Spleen (tissue), 7 donors: ENCODE measurements around the gene CTSE.

Experiments
- CTCF ChIP-seq, 11 experiments: fragments of 200-600 bp in 7 of 11; fragments of 450-650 bp in 4 of 11; sonication (generic) in 4 of 11; IDR thresholded peaks in 8 of 11; conservative IDR thresholded peaks in 3 of 11; 1 replicate in 7 of 11; 2 replicates in 4 of 11; pipeline versions ENCODE4 v1.4.0 to v1.8.0; 2016 to 2021; ENCODE audit warnings: antibody characterized with exemption in 11 of 11, inconsistent platforms in 4 of 11, mild to moderate bottlenecking in 1 of 11
- POLR2A ChIP-seq, 3 donors: fragments of 450-650 bp; IDR thresholded peaks; one replicate each; pipeline ENCODE4 v1.5.1; 2017; ENCODE audit warnings: antibody characterized with exemption in 3 of 3, mild to moderate bottlenecking in 1 of 3
- POLR2AphosphoS5 ChIP-seq, 3 donors: sonication (generic); formaldehyde crosslinking; IDR thresholded peaks; one replicate each; pipeline ENCODE4 v1.5.1; 2017; ENCODE audit warnings: antibody characterized with exemption in 3 of 3
- donor health status: DM: no; HTN: no; CAD: no; lungs with moderate emphysema.
- donor health status: DM: no; HTN: no; CAD: no.
- donor health status: DM: no; HTN: no; CAD: no.

GRCh38 chr1:206004826-206005225 lies 18.9 kb downstream of the CTSE start:
- no peak for TF ChIP-seq POLR2A (IDR thresholded peaks at IDR 0.05)
- TF ChIP-seq CTCF (IDR thresholded peaks at IDR 0.05 in 8 of 11, conservative IDR thresholded peaks at IDR 0.05 in 3 of 11) = no peak
- TF ChIP-seq POLR2AphosphoS5 (IDR thresholded peaks at IDR 0.05) = no peak
